NCI-H2171 treated with DMSO at 0.1 percent for 48 hours (cell line): ENCODE measurements around the gene DLX1.
"Not testable (repeated sequence)": the region's sequence is repeated elsewhere in the genome, so short reads cannot be mapped to it uniquely, and the experiment has no call there.

Experiments used
- DNase-seq: peaks from one replicate; lab custom pipeline; 2025; lab: John Stamatoyannopoulos, UW

Gene DLX1

GRCh38 chr2:172085460-172086159 lies at the start of gene DLX1:
Gene DLX1 (plus strand): TSS chr2:172085507. CDS start chr2:172085678, 171 bp downstream.
- DNase-seq = no peak

GRCh38 chr2:172038121-172038520 lies 47.2 kb upstream of the DLX1 start:
- DNase-seq = no peak

- DNase-seq = no peak
Observed at GRCh38 chr2:172038604-172039003, 46.7 kb upstream of the DLX1 start.

- DNase-seq = no peak
Observed at GRCh38 chr2:172039011-172039704, 46.1 kb upstream of the DLX1 start.

- DNase-seq = no peak
Observed at GRCh38 chr2:172040311-172040710, 45.0 kb upstream of the DLX1 start.

GRCh38 chr2:172046080-172046678 lies 39.1 kb upstream of the DLX1 start:
- DNase-seq = no peak

- no peak for DNase-seq
Observed at GRCh38 chr2:172046866-172047565, 38.3 kb upstream of the DLX1 start.

- no peak for DNase-seq
Observed at GRCh38 chr2:172047566-172048507, 37.5 kb upstream of the DLX1 start.

GRCh38 chr2:172048508-172049503 lies 36.5 kb upstream of the DLX1 start:
- no peak for DNase-seq

GRCh38 chr2:172049567-172050120 lies 35.7 kb upstream of the DLX1 start:
- DNase-seq = no peak

GRCh38 chr2:172050479-172051125 lies 34.7 kb upstream of the DLX1 start:
- DNase-seq = no peak

- peak; percentile 13 for DNase-seq
Observed at GRCh38 chr2:172052000-172052983, 33.0 kb upstream of the DLX1 start.

- DNase-seq = peak; percentile 12
Observed at GRCh38 chr2:172053486-172053885, 31.8 kb upstream of the DLX1 start.

- no peak for DNase-seq
Observed at GRCh38 chr2:172056293-172056692, 29.0 kb upstream of the DLX1 start.

- no peak for DNase-seq
Observed at GRCh38 chr2:172058660-172059059, 26.6 kb upstream of the DLX1 start.

- not testable (repeated sequence) for DNase-seq
Observed at GRCh38 chr2:172060118-172060517, 25.2 kb upstream of the DLX1 start.

- DNase-seq = no peak
Observed at GRCh38 chr2:172062402-172063004, 22.8 kb upstream of the DLX1 start.

- no peak for DNase-seq
Observed at GRCh38 chr2:172063446-172063845, 21.9 kb upstream of the DLX1 start.
